Cardiac septum (tissue), 1 donor: ENCODE data around the gene RTN3. TPM values are rescaled to one million over a fixed set of nuclear protein-coding genes. Genes with fewer than 3 reads are reported as not detected.
A peak's percentile ranks its signal among the peaks of the same experiment; 100 is the strongest.
"Not testable (repeated sequence)": the region's sequence is repeated elsewhere in the genome, so short reads cannot be mapped to it uniquely, and the experiment has no call there.

ENCODE experiments used
- DNase-seq: peaks from one replicate; pipeline ENCODE4 v3.0.0-alpha.2; 2020; ENCODE audit warnings: low spot score
- intact Hi-C: fragments of 100-400 bp; cut with DNase I; formaldehyde crosslinking; loops from one replicate; pipeline ENCODE4 v1.14.0; 2022
- total RNA-seq: library from RNA; stranded (reverse); fragmentation: NEBNext Ultra II Directional; extraction: Animal tissue kit (Norgen Biotek cat#: 25700); gene quantifications from one replicate; pipeline ENCODE4 v1.2.1, GENCODE V29; 2021
- donor health status: DM: no; HTN: no; CAD: no.

Gene RTN3
- total RNA-seq, 1 donor from 2014 or later = 69.6 TPM

- no peak for DNase-seq
- intact Hi-C loops = loop anchor here (5.0 to 10.0 kb wide), 3 partner anchors 47 to 380 kb away; partner anchors contain the start of genes NAA40 and SPINDOC
Observed at GRCh38 chr11:63764679-63765647, 83.7 kb downstream of the RTN3 start.

DNA sequence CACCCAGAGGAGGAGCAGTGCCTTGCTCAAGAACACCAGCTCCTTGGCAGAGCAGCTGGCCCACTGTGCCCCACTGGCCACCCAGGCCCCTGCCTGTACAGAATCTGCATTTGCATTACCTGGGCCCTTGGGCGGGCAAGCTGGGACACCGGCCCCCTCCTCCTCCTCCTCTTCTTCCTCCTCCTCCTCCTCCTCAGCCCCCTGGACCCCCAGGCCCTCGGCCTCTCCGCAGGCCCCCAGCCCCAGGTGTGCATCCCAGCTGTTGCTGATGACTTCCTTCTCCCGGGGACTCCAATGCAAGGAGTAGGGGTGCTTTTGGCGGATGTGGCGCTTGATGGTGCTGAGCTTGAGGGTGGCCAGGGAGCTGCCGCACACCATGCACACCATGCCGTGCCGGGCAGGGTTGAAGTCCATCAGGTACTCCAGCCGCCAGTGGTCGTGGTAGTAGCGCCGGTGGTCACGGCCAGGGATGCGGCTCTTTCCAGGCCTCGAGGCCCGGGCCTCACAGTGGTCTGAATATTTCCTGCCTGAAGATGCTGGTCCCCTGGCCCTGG lies 84.5 kb downstream of the RTN3 start:
- intact Hi-C loops = loop anchor here (5.0 to 10.0 kb wide), 3 partner anchors 47 to 379 kb away; partner anchors contain the start of genes NAA40 and SPINDOC
- no peak for DNase-seq

DNA sequence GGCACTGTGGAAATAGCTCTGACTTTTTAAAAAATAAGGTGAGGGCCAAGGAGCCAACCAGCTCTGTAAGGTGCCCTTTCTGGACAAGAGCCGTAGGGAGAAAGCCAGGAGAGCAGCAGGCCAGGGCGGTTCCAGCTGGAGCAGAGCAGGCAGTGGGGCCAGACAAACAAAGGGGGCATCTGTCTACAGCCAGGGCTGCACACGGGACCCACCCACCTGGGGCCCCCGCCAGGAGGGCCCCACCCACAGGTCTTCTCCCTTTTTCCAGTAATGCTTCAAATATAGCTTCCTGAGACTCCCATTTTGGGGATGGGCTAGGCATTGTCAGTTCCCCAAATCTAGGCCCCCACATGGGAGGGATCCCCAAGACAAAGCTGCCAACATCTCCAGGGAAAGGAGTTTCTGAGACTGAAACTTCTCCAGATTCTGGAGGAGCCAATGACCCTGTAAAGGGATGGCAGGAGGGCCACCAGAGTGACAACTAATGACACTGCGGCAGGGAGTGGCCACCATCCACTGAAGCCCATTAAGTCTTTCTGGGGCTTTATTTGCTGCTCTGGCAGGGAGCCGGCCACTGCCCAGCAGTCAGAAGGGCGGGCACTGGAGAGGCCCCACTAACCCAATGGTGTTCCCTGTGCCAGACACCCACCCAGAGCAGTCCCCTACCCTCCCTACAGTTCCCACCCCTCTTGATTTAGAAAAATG lies 85.4 kb downstream of the RTN3 start:
- no peak for DNase-seq
- intact Hi-C loops = loop anchor here (5.0 to 10.0 kb wide), 3 partner anchors 46 to 378 kb away; partner anchors contain the start of genes NAA40 and SPINDOC

GRCh38 chr11:63767267-63767564 lies 85.9 kb downstream of the RTN3 start:
- intact Hi-C loops = loop anchor here (5.0 to 10.0 kb wide), 3 partner anchors 45 to 378 kb away; partner anchors contain the start of genes NAA40 and SPINDOC
- DNase-seq = no peak

GRCh38 chr11:63767565-63768236 lies 86.4 kb downstream of the RTN3 start:
- intact Hi-C loops = loop anchor here (2.0 to 10.0 kb wide), 4 partner anchors 45 to 377 kb away; partner anchors contain the start of genes MARK2, NAA40 and SPINDOC
- DNase-seq = peak; percentile 80

DNA sequence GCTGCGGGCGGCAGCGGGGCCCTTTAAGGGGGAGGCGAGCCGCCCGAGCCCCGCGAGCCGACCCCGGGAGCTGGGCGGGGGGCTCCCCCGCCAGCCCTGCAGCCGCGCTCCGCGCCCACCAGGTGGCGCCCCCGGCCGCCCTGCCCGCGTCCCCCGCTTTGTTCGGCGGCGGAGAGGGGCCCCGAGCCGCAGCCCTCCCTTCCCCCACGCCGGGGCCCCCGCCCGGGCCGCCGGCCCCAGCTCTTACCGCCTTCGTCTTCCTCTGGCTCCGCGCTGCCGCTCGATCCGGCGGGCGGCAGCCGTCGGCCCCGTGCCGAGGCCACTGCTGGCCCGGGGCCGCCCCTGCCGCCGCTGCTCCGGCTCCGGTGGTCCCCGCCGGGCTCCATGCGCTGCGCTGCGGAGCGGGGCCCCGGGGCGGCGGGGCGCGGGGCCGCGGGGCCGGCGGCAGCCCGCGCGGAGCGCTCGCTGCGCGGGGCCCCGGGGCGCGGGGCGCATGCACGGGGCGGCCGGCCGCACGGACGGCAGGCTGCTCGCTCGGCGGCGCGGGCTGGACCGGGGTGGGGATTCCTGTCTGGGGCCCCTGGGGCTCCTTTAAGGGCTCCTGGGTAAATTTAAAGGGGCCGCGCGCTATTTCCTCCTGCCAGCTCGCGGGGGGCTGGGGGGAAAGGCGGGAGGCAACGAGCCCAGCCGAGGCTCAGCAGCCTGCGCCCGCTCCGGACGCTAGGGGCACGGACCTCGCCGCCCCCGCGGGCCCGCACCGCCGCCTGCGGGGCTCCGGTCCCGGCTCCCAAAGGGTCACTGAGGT lies 87.1 kb downstream of the RTN3 start, which contains the start of gene ZFTA:
Gene ZFTA (minus strand): TSS at position 539 of the 805 bp plus-strand sequence. CDS start 153 bp downstream, at position 386.
- DNase-seq = peak; percentile 85
- intact Hi-C loops = loop anchor here (2.0 to 10.0 kb wide), 4 partner anchors 44 to 376 kb away; partner anchors contain the start of genes MARK2, NAA40 and SPINDOC

GRCh38 chr11:63769042-63769713 lies 87.9 kb downstream of the RTN3 start:
- DNase-seq = no peak
- intact Hi-C loops = loop anchor here (2.0 to 10.0 kb wide), 4 partner anchors 43 to 376 kb away; partner anchors contain the start of genes MARK2, NAA40 and SPINDOC

DNA sequence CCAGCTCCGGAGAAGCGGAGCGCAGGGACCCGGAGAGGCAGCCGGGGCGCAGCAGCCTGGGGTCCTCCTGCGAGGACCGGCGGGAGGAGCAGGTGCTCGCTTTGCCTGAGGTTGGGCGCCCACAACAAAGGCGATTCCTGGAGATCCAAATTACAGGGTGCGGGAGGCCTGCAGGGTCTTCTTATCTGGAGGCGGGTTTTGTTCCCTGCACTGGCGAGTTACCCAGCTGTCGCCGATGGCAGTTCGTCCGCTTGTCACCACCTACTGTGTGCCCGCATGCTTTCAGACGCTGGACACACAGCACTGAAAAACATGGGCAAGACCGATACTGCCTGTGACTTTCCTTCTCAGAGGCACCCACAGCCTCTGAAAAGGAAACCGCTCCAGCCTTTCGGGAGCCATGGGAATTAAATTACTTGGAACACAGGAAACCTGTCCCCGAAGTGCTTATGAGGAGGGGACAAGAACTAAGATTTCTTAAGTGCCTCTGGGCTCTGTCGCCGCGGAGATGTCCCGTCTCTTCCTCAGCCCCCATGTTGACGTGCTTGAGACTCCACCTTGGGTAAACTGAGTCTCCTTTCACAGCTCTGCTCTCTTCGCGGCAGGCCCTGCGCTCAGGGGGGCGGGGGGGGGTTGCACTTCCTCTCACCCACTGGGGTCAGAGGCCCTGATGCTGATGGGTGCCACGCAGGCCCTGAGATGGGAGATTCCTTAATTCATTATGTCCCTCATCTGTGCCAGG lies 88.6 kb downstream of the RTN3 start:
- intact Hi-C loops = loop anchor here (2.0 to 10.0 kb wide), 4 partner anchors 42 to 375 kb away; partner anchors contain the start of genes MARK2, NAA40 and SPINDOC
- no peak for DNase-seq

GRCh38 chr11:63770763-63771162 lies 89.5 kb downstream of the RTN3 start:
- intact Hi-C loops = no loop called here

DNA sequence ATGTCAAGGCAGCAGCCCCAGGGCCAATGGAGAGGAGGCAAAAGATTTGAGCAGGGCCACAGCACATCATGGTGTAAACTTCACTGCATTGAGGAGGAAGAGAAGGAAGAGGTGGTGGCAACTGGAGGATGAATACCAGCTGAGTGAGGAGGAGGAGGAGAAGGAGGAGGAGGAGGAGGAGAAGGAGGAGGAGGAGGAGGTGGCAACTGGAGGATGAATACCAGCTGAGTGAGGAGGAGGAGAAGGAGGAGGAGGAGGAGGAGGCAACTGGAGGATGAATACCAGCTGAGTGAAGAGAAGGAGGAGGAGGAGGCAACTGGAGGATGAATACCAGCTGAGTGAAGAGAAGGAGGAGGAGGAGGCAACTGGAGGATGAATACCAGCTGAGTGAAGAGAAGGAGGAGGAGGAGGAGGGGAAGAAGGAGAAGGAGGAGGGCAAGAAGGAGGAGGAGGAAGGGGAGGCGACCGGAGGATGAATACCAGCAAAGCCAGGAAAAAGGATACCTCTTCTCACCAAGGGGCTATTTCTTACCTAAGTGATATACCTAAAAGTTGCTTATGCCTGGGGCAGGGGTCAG lies 90.5 kb downstream of the RTN3 start:
- DNase-seq, intact Hi-C loops: not testable (repeated sequence)

More at GRCh38 chr11:63770763-63771162, 89.5 kb downstream of the RTN3 start:
- DNase-seq = no peak

DNA sequence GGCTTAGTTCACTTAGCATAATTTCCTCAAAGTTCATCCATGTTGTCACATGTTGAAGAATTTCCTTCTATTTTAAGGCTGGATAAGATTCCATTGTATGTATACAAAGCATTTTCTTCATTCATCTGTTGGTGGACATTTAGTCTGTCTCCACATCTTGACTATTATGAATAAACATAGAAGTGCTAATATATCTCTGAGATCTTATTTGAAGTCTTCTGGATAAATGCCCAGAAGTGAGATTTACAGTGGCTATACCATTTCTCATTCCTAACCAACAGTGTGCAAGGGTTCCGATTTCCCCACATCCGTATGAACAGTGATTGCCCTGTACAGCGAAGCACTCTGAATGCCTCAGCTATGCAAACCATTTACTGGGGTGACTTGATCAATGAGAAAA lies 93.9 kb downstream of the RTN3 start:
- intact Hi-C loops = no loop called here
- DNase-seq = no peak

GRCh38 chr11:63779039-63779438 lies 97.7 kb downstream of the RTN3 start:
- intact Hi-C loops = no loop called here
- no peak for DNase-seq

GRCh38 chr11:63782749-63783148 lies 101.4 kb downstream of the RTN3 start:
- no peak for DNase-seq
- intact Hi-C loops = no loop called here

DNA sequence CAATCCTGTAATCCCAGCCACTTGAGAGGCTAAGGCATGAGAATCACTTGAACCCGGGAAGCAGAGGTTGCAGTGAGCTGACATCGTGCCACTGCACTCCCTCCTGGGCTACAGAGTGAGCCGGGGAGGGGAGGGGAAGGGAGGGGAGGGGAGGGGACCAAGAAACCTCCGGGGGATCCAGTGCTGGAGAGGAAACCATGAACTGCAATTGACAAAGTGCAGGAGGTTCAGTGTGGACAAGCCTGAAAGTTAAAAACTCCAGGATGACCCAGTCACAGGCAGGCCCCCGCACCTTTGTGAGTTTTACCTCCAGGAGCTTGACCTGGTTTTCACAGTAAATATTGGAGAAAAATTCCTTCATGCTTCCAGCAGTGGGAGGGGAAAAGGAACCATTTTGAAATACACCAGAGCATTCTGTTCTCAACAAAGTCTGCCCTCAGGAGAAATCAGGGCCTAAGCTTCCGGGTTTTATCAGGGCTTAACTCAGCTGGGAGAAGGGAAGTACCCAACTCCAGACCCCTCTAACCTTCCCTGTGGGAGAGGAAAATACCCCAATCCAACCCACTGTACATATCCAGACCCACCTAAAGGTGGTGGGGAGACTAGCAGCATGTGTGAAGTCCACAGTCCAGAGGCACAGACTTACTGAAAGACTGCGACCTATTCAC lies 102.8 kb downstream of the RTN3 start:
- intact Hi-C loops = no loop called here

GRCh38 chr11:63785823-63786222 lies 104.5 kb downstream of the RTN3 start:
- intact Hi-C loops = no loop called here
- DNase-seq = no peak

More for the DNA sequence above, 102.8 kb downstream of the RTN3 start:
- no peak for DNase-seq
